Effector memory CD8-positive, alpha-beta T cell (primary cell): ENCODE results near the gene LYRM2.

Experiments
- ATAC-seq: fragments of 150-1000 bp; cut with Tn5 transposase; replicated peaks from 2 replicates; pipeline ENCODE4 v1.10.0; 2021; ENCODE audit warnings: mild to moderate bottlenecking, moderate library complexity
- DNase-seq, 3 experiments: peaks; one replicate each; pipeline ENCODE4 v3.0.0; 2021
- H3K27ac Mint-ChIP-seq, 2 donors: one replicate each; pipeline ENCODE4 v1.8.0; 2022; ENCODE audit warnings: mild to moderate bottlenecking in 2 of 2, mixed read lengths in 2 of 2, moderate library complexity in 2 of 2
- H3K27me3 Mint-ChIP-seq, 2 donors: one replicate each; pipeline ENCODE4 v1.8.0; 2022; ENCODE audit warnings: mixed read lengths in 2 of 2
- H3K36me3 Mint-ChIP-seq: one replicate; pipeline ENCODE4 v1.8.0; 2022; ENCODE audit warnings: mild to moderate bottlenecking, moderate library complexity, mixed read lengths; ENCODE audit not compliant: insufficient read depth
- H3K4me1 Mint-ChIP-seq, 2 donors: one replicate each; pipeline ENCODE4 v1.8.0; 2022; ENCODE audit warnings: low read depth in 2 of 2, mixed read lengths in 2 of 2
- H3K4me3 Mint-ChIP-seq, 2 donors: one replicate each; pipeline ENCODE4 v1.8.0; 2022; ENCODE audit warnings: mild to moderate bottlenecking in 2 of 2, mixed read lengths in 2 of 2, moderate library complexity in 2 of 2
- H3K9me3 Mint-ChIP-seq, 2 donors: one replicate each; pipeline ENCODE4 v1.8.0; 2022; ENCODE audit warnings: mixed read lengths in 2 of 2

Gene LYRM2

GRCh38 chr6:89597988-89598387 lies 40.6 kb downstream of the LYRM2 start:
- H3K36me3 Mint-ChIP-seq, result peaks cover 3% of the 10 kb centered on the region
- H3K4me1 Mint-ChIP-seq, result peaks cover 6 to 8% of the 10 kb centered on the region in 2 donors
- H3K27me3 Mint-ChIP-seq, result no peaks in the 10 kb centered on the region
- no peak overlapping the region for H3K4me3 Mint-ChIP-seq
- ATAC-seq, result no peak
- no peaks in the 10 kb centered on the region for H3K9me3 Mint-ChIP-seq
- no peak overlapping the region for H3K27ac Mint-ChIP-seq
- no peak for DNase-seq

GRCh38 chr6:89597372-89597771 lies 41.2 kb downstream of the LYRM2 start:
- H3K4me1 Mint-ChIP-seq, result peaks cover 6 to 8% of the 10 kb centered on the region in 2 donors
- no peak overlapping the region for H3K27ac Mint-ChIP-seq
- DNase-seq (no peak), ATAC-seq (no peak)
- H3K36me3 Mint-ChIP-seq, result peaks cover 3% of the 10 kb centered on the region
- H3K9me3 Mint-ChIP-seq, result no peaks in the 10 kb centered on the region
- H3K4me3 Mint-ChIP-seq, result no peak overlapping the region
- H3K27me3 Mint-ChIP-seq, result no peaks in the 10 kb centered on the region

GRCh38 chr6:89596484-89596883 lies 42.1 kb downstream of the LYRM2 start:
- Mint-ChIP-seq H3K4me1 (peaks cover 6 to 8% of the 10 kb centered on the region in 2 donors), H3K27me3 (no peaks in the 10 kb centered on the region), H3K36me3 (peaks cover 3% of the 10 kb centered on the region), H3K27ac (peak overlapping the region; percentile 19 to 77), H3K9me3 (no peaks in the 10 kb centered on the region), H3K4me3 (no peak overlapping the region)
- ATAC-seq (no peak), DNase-seq (no peak)

GRCh38 chr6:89596056-89596455 lies 42.5 kb downstream of the LYRM2 start:
- H3K4me1 Mint-ChIP-seq, result peaks cover 6 to 8% of the 10 kb centered on the region in 2 donors
- peaks cover 3% of the 10 kb centered on the region for H3K36me3 Mint-ChIP-seq
- no peaks in the 10 kb centered on the region for H3K9me3 Mint-ChIP-seq
- DNase-seq (no peak), ATAC-seq (peak; percentile 54)
- peak overlapping the region; percentile 19 to 77 for H3K27ac Mint-ChIP-seq
- H3K27me3 Mint-ChIP-seq, result no peaks in the 10 kb centered on the region
- no peak overlapping the region for H3K4me3 Mint-ChIP-seq

GRCh38 chr6:89591745-89592144 lies 46.8 kb downstream of the LYRM2 start:
- Mint-ChIP-seq H3K27me3 (no peaks in the 10 kb centered on the region), H3K27ac (peak overlapping the region in 1 of 2 donors; percentile 72), H3K4me1 (peaks cover 6 to 8% of the 10 kb centered on the region in 2 donors), H3K9me3 (no peaks in the 10 kb centered on the region), H3K36me3 (no peaks in the 10 kb centered on the region), H3K4me3 (no peak overlapping the region)
- DNase-seq (no peak), ATAC-seq (no peak)

GRCh38 chr6:89590133-89590532 lies 48.4 kb downstream of the LYRM2 start:
- ATAC-seq (no peak), DNase-seq (no peak)
- Mint-ChIP-seq H3K36me3 (no peaks in the 10 kb centered on the region), H3K4me3 (no peak overlapping the region), H3K9me3 (no peaks in the 10 kb centered on the region), H3K4me1 (no peaks in the 10 kb centered on the region), H3K27me3 (no peaks in the 10 kb centered on the region), H3K27ac (peak overlapping the region in 1 of 2 donors; percentile 68)

- H3K4me1 Mint-ChIP-seq, result no peaks in the 10 kb centered on the region
- no peaks in the 10 kb centered on the region for H3K9me3 Mint-ChIP-seq
- no peak overlapping the region for H3K4me3 Mint-ChIP-seq
- H3K36me3 Mint-ChIP-seq, result no peaks in the 10 kb centered on the region
- DNase-seq (no peak), ATAC-seq (no peak)
- no peaks in the 10 kb centered on the region for H3K27me3 Mint-ChIP-seq
- peak overlapping the region in 1 of 2 donors; percentile 68 for H3K27ac Mint-ChIP-seq
Measured at GRCh38 chr6:89589297-89590025, 49.1 kb downstream of the LYRM2 start.

GRCh38 chr6:89585154-89585553 lies 53.4 kb downstream of the LYRM2 start:
- ATAC-seq, result no peak
- Mint-ChIP-seq H3K4me3 (no peak overlapping the region), H3K4me1 (no peaks in the 10 kb centered on the region), H3K27ac (no peak overlapping the region), H3K9me3 (no peaks in the 10 kb centered on the region), H3K36me3 (no peaks in the 10 kb centered on the region), H3K27me3 (no peaks in the 10 kb centered on the region)
- no peak for DNase-seq

- Mint-ChIP-seq H3K4me3 (no peak overlapping the region), H3K36me3 (no peaks in the 10 kb centered on the region), H3K9me3 (no peaks in the 10 kb centered on the region), H3K27ac (no peak overlapping the region), H3K4me1 (no peaks in the 10 kb centered on the region), H3K27me3 (no peaks in the 10 kb centered on the region)
- ATAC-seq, result no peak
- no peak for DNase-seq
Measured at GRCh38 chr6:89584539-89584938, 54.0 kb downstream of the LYRM2 start.

- Mint-ChIP-seq H3K9me3 (no peaks in the 10 kb centered on the region), H3K4me1 (no peaks in the 10 kb centered on the region), H3K4me3 (no peak overlapping the region), H3K27me3 (no peaks in the 10 kb centered on the region), H3K27ac (no peak overlapping the region), H3K36me3 (no peaks in the 10 kb centered on the region)
- no peak for DNase-seq
- ATAC-seq, result no peak
Measured at GRCh38 chr6:89583559-89583958, 55.0 kb downstream of the LYRM2 start.

- ATAC-seq (no peak), DNase-seq (no peak)
- Mint-ChIP-seq H3K27me3 (no peaks in the 10 kb centered on the region), H3K27ac (no peak overlapping the region), H3K36me3 (no peaks in the 10 kb centered on the region), H3K4me1 (no peaks in the 10 kb centered on the region), H3K4me3 (no peak overlapping the region), H3K9me3 (no peaks in the 10 kb centered on the region)
Measured at GRCh38 chr6:89582669-89583325, 55.8 kb downstream of the LYRM2 start.

- no peak for ATAC-seq
- H3K27ac Mint-ChIP-seq, result no peak overlapping the region
- DNase-seq, result no peak
- H3K9me3 Mint-ChIP-seq, result no peaks in the 10 kb centered on the region
- H3K27me3 Mint-ChIP-seq, result no peaks in the 10 kb centered on the region
- no peaks in the 10 kb centered on the region for H3K36me3 Mint-ChIP-seq
- no peak overlapping the region for H3K4me3 Mint-ChIP-seq
- no peaks in the 10 kb centered on the region for H3K4me1 Mint-ChIP-seq
Measured at GRCh38 chr6:89581689-89582088, 56.9 kb downstream of the LYRM2 start.

GRCh38 chr6:89580997-89581666 lies 57.4 kb downstream of the LYRM2 start:
- Mint-ChIP-seq H3K4me1 (no peaks in the 10 kb centered on the region), H3K9me3 (no peaks in the 10 kb centered on the region), H3K27ac (no peak overlapping the region), H3K27me3 (no peaks in the 10 kb centered on the region), H3K36me3 (no peaks in the 10 kb centered on the region), H3K4me3 (no peak overlapping the region)
- no peak for ATAC-seq
- no peak for DNase-seq

- H3K27ac Mint-ChIP-seq, result no peak overlapping the region
- ATAC-seq, result no peak
- DNase-seq, result no peak
- no peaks in the 10 kb centered on the region for H3K27me3 Mint-ChIP-seq
- no peaks in the 10 kb centered on the region for H3K36me3 Mint-ChIP-seq
- H3K4me3 Mint-ChIP-seq, result no peak overlapping the region
- H3K9me3 Mint-ChIP-seq, result no peaks in the 10 kb centered on the region
- H3K4me1 Mint-ChIP-seq, result no peaks in the 10 kb centered on the region
Measured at GRCh38 chr6:89575562-89575960, 63.0 kb downstream of the LYRM2 start.
